ENCODE measurements around the gene C1orf116. TPM values are rescaled to one million over a fixed set of nuclear protein-coding genes. Genes with fewer than 3 reads are reported as not detected.

Gene C1orf116
- total and polyA plus RNA-seq, 10 of the 15 experiments (the other 5 are each of a cell fraction or from before 2014, with no cell fraction given): 0.01 to 0.08 TPM; not detected in 8

GRCh38 chr1:207039380-207040180 is 7.0 kb upstream of the C1orf116 start (continued):
- TF ChIP-seq SKIL (IDR thresholded peaks at IDR 0.05; ENCODE audit: low read depth, poor library complexity, severe bottlenecking) (no peak), ZSCAN29 (IDR thresholded peaks at IDR 0.05) (no peak), MEF2B (IDR thresholded peaks at IDR 0.05; ENCODE audit: partially characterized antibody, poor library complexity, severe bottlenecking) (no peak)

GRCh38 chr1:207036865-207037264 is 4.3 kb upstream of the C1orf116 start:
- CTCF ChIA-PET: interaction anchor here (1.0 to 3.2 kb wide), 3 partner anchors 12 to 368 kb away, joined by 3 to 21 read pairs (median 3); no protein-coding TSS in a partner anchor
- in situ Hi-C loops (cut with MboI): no loop called here
- TF ChIP-seq BACH1 (IDR thresholded peaks at IDR 0.05; ENCODE audit: borderline replicate concordance) (no peak), BMI1 (IDR thresholded peaks at IDR 0.05; ENCODE audit: borderline replicate concordance) (no peak), E2F8 (IDR thresholded peaks at IDR 0.05; ENCODE audit: low read depth, partially characterized antibody) (no peak), ATF3 (IDR thresholded peaks at IDR 0.05; ENCODE audit: borderline replicate concordance, extremely low read depth, low read depth, low read length) (no peak), MTA3 (IDR thresholded peaks at IDR 0.05; ENCODE audit: borderline replicate concordance, low read length) (no peak), TARDBP (IDR thresholded peaks at IDR 0.05; ENCODE audit: borderline replicate concordance) (no peak), MTA2 (IDR thresholded peaks at IDR 0.05; ENCODE audit: low read depth) (no peak), ASH2L (IDR thresholded peaks at IDR 0.05; ENCODE audit: borderline replicate concordance, low read depth) (no peak), CBX5 (IDR thresholded peaks at IDR 0.05; ENCODE audit: low read depth) (no peak), SREBF1 (IDR thresholded peaks at IDR 0.05; ENCODE audit: low read length) (no peak)
- TF ChIP-seq, protein P1, sequence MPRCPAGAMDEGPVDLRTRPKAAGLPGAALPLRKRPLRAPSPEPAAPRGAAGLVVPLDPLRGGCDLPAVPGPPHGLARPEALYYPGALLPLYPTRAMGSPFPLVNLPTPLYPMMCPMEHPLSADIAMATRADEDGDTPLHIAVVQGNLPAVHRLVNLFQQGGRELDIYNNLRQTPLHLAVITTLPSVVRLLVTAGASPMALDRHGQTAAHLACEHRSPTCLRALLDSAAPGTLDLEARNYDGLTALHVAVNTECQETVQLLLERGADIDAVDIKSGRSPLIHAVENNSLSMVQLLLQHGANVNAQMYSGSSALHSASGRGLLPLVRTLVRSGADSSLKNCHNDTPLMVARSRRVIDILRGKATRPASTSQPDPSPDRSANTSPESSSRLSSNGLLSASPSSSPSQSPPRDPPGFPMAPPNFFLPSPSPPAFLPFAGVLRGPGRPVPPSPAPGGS (IDR thresholded peaks at IDR 0.05; ENCODE audit: borderline replicate concordance, insufficient read depth, low read depth, low read length, poor library complexity, severe bottlenecking): no peak

More at GRCh38 chr1:207036865-207037264, 4.3 kb upstream of the C1orf116 start:
- intact Hi-C loops (cut with micrococcal nuclease; ENCODE audit: unreplicated experiment): no loop called here
- H3K27me3 ChIP-seq (replicated peaks in 1 of 2; ENCODE audit: control insufficient read depth in 2 of 2, insufficient read depth in 2 of 2, low read length in 1 of 2): peaks cover 1 to 2% of the 10 kb centered on the region in 2 experiments; a peak in 2 of 4 replicates
- no peaks in the 10 kb centered on the region for H3K36me3 ChIP-seq (ENCODE audit: control insufficient read depth in 2 of 2, insufficient read depth in 2 of 2, low read length in 1 of 2)
- H3K79me2 ChIP-seq (ENCODE audit: control insufficient read depth, insufficient read depth, low read length): no peaks in the 10 kb centered on the region
- DNase-seq (ENCODE audit: low read depth, low spot score) (no peak), ATAC-seq (no peak), FAIRE-seq (no peak)
- no peaks in the 10 kb centered on the region for H3K4me1 ChIP-seq (ENCODE audit: control insufficient read depth, insufficient read depth, low read length)
- ChIA-PET RAD21 (ENCODE audit: unreplicated experiment) (no interaction called here), POLR2A (no interaction called here), SMC1A (ENCODE audit: uncharacterized antibody, unreplicated experiment) (interaction anchor here (0.9 kb wide), 2 partner anchors 22 to 46 kb away, joined by 3 to 4 read pairs; no protein-coding TSS in a partner anchor)
- no peaks in the 10 kb centered on the region for H4K20me1 ChIP-seq (ENCODE audit: control insufficient read depth, insufficient read depth)
- H3K27ac ChIP-seq (ENCODE audit: control insufficient read depth, insufficient read depth): no peak overlapping the region
- no TSS peak for BruUV-seq (replicated peaks)
- H2AFZ ChIP-seq (ENCODE audit: control insufficient read depth, low read depth, low read length): no peak overlapping the region
- no peak overlapping the region for H3K4me2 ChIP-seq (ENCODE audit: control insufficient read depth, insufficient read depth)
- H3K9me3 ChIP-seq (replicated peaks; ENCODE audit: control insufficient read depth, insufficient read depth, low read length): no peaks in the 10 kb centered on the region
- H3K4me3 ChIP-seq: no peak overlapping the region
- no peak overlapping the region for H3K9ac ChIP-seq (ENCODE audit: control insufficient read depth, insufficient read depth, low read length)
- 0% methylated on average over 1 of the region's 1 CpG for WGBS (ENCODE audit: insufficient coverage, insufficient replicate concordance, low lambda C conversion rate, missing lambda C conversion rate)
